ENCODE data around the gene SELPLG.

- TF ChIP-seq, protein P1, sequence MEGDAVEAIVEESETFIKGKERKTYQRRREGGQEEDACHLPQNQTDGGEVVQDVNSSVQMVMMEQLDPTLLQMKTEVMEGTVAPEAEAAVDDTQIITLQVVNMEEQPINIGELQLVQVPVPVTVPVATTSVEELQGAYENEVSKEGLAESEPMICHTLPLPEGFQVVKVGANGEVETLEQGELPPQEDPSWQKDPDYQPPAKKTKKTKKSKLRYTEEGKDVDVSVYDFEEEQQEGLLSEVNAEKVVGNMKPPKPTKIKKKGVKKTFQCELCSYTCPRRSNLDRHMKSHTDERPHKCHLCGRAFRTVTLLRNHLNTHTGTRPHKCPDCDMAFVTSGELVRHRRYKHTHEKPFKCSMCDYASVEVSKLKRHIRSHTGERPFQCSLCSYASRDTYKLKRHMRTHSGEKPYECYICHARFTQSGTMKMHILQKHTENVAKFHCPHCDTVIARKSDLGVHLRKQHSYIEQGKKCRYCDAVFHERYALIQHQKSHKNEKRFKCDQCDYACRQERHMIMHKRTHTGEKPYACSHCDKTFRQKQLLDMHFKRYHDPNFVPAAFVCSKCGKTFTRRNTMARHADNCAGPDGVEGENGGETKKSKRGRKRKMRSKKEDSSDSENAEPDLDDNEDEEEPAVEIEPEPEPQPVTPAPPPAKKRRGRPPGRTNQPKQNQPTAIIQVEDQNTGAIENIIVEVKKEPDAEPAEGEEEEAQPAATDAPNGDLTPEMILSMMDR (IDR thresholded peaks at IDR 0.05), result no peak
- no peak for TF ChIP-seq SIN3A (IDR thresholded peaks at IDR 0.05; ENCODE audit: borderline replicate concordance, insufficient read depth, low read depth, low read length)
Observed at GRCh38 chr12:108666401-108666881, 32.7 kb upstream of the SELPLG start.

All from Panc1 (cell line).